ENCODE results near the gene ERN2.
"Not testable (repeated sequence)": the region's sequence is repeated elsewhere in the genome, so short reads cannot be mapped to it uniquely, and the experiment has no call there.

Gene ERN2

DNA sequence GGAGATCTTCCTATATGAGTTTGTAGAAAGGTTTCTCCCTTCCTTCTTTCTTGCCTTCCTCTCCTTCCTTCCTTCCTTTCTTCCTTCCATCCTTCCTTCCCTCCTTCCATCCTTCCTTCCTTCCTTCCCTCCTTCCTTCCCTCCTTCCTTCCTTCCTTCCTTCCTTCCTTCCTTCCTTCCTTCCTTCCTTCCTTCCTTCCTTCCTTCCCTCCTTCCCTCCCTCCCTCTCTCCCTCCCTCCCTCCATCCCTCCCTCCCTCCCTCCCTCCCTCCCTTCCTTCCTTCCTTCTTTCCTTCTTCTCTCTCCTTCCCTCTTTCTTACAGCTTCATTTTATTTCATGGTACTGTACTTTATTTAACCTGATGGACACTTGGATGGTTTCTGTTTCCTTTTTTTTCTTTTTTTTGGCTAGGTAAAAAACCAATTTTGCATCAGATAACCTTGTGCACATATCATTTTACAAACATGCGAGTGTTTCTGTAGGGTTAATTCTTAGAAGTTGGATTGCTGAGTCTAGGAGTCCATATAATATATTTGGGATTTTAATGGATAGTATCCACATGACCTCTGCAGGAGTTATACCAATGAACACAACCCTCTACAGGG, 24.5 kb upstream of the ERN2 start:
- not testable (repeated sequence) for H3K27me3 ChIP-seq (ENCODE audit: insufficient read depth, low read length)

DNA sequence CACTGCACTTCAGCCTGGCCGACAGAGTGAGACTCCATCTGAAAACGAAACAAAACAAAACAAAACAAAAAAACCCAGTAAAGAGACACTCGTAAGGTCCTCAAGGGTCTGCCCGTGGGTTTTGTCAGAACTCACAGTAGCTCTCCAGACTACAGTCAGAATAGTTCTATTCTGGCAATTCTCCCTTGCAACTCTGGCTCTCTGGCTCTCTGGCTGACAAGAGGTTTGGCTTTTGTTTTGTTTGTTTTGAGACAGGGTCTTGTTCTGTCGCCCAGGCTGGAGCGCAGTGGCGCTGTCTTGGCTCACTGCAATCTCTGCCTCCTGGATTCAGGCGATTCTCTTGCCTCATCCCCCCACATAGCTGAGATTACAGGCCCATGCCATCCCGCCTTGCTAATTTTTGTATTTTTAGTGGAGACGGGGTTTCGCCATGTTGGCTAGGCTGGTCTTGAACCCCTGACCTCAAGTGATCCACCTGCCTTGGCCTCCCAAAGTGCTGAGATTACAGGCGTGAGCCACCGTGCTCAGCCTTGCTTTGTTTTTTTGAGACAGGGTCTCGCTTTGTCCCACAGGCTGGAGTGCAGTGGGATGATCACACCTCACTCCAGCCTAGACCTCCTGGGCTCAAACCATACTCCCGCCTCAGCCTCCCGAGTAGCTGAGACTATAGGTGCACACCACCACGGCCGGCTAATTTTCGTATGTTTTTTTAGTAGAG, 21.3 kb upstream of the ERN2 start:
- H3K27me3 ChIP-seq (ENCODE audit: insufficient read depth, low read length): no peaks in the 10 kb centered on the region
- no peaks in the 10 kb centered on the region for H3K9me3 ChIP-seq (ENCODE audit: low read length)
- no peak overlapping the region for H2AFZ ChIP-seq (ENCODE audit: low read depth, low read length)
- no peak overlapping the region for H3K4me3 ChIP-seq (ENCODE audit: low read length)
- H3K36me3 ChIP-seq (ENCODE audit: insufficient read depth, low read length): no peaks in the 10 kb centered on the region
- no peaks in the 10 kb centered on the region for H3K4me1 ChIP-seq (ENCODE audit: insufficient read depth, low read length)

More for the DNA sequence above, 24.5 kb upstream of the ERN2 start:
- not testable (repeated sequence) for H3K4me3 ChIP-seq (ENCODE audit: low read length); H3K4me1 ChIP-seq (ENCODE audit: insufficient read depth, low read length); H3K36me3 ChIP-seq (ENCODE audit: insufficient read depth, low read length); H2AFZ ChIP-seq (ENCODE audit: low read depth, low read length); H3K9me3 ChIP-seq (ENCODE audit: low read length)

DNA sequence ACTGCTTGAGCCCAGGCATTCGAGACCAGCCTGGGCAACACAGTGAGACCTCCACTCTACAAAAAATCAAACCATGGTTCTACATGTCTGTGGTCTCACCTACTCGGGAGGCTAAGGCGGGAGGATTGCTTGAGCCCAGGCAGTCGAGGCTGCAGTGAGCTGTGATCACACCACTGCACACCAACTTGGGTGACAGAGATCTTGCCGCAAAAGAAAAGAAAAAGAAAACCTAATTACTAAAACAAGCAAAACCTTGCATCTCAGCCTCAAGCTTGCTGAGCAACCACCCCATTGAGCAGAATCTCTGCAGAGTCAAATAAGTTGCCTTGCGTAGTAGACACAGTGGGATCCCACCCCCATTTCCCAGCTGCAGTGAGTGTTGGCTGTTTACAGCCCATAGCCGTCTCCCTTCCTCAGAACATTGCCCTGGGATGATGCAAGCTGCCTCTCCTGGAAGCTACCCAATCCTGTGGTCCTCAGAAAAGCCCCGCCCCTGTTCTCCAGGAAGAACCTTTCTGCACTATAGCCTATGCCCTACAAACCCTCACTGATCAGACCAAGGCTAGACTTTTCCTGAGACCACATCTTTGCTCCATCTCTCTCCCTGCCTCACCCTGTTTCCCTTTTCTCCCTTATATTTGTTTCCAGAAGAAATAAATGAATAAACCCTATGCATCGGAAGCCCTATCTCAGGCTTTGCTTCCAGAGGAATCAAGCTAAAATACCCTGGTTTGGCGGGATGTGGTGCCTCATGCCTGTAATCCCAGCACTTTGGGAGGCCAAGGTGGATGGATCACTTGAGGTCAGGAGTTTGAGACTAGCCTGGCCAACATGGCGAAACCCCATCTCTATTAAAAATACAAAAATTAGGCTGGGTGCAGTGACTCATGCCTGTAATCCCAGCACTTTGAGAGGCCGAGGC, 16.7 kb upstream of the ERN2 start:
- Histone ChIP-seq H2AFZ (ENCODE audit: low read depth, low read length) (no peak overlapping the region), H3K4me3 (ENCODE audit: low read length) (no peak overlapping the region), H3K27me3 (ENCODE audit: insufficient read depth, low read length) (no peaks in the 10 kb centered on the region), H3K4me1 (ENCODE audit: insufficient read depth, low read length) (no peaks in the 10 kb centered on the region), H3K36me3 (ENCODE audit: insufficient read depth, low read length) (no peaks in the 10 kb centered on the region), H3K9me3 (ENCODE audit: low read length) (no peaks in the 10 kb centered on the region)

DNA sequence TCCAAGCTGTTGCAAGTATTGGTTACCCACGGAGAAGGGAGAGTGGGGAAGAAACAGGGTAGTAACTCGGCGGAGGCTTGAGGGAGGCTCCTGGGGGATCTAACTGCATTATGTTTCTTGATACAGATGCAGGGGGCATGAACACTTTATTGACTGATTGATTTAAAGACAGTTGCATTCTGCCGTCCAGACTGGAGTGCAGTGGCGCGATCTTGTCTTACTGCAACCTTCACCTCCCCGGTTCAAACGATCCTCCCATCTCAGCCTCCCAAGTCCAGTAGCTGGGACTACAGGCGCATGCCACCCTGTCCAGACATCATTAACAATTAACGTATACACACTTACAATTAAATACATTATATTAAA, 15.1 kb upstream of the ERN2 start:
- peak overlapping the region; percentile 7 for H2AFZ ChIP-seq (ENCODE audit: low read depth, low read length)
- no peaks in the 10 kb centered on the region for H3K36me3 ChIP-seq (ENCODE audit: insufficient read depth, low read length)
- H3K27me3 ChIP-seq (ENCODE audit: insufficient read depth, low read length): no peaks in the 10 kb centered on the region
- H3K9me3 ChIP-seq (ENCODE audit: low read length): no peaks in the 10 kb centered on the region
- no peak overlapping the region for H3K4me3 ChIP-seq (ENCODE audit: low read length)
- H3K4me1 ChIP-seq (ENCODE audit: insufficient read depth, low read length): no peaks in the 10 kb centered on the region

DNA sequence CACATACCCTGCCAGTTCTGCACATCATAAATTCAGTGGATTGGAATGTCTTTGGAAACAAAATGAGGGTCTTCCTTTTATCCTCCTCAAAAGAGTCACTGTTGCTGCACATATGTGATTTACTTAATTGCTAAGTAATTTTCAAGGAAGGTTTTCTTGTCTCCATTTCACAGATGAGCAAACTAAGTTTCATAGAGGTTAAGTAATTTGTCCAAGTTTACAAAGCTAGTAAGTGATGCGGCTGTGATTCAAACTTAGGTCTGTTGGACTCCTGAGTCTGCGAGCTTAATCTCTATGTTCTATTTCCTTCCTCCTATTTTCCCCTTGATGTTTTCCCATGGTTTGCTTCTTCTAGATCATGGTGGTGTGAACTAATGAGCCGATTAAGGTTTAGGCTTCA, 13.7 kb upstream of the ERN2 start:
- Histone ChIP-seq H3K27me3 (ENCODE audit: insufficient read depth, low read length) (no peaks in the 10 kb centered on the region), H3K4me3 (ENCODE audit: low read length) (no peak overlapping the region)

DNA sequence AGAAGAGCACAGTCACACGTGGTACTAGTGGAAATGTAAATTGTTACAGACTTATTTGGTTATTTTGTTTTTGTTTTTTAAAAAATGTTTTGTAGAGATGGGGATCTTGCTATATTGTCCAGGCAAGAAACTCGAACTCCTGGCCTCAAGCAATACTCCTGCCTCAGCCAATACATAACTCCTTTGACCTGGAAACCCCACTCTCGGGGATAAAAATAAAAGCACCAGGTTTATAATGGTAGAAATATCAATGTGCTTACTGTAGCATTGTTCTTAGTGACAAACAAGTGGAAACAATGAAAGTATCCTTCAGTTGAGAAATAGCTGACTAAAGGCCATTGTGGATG, 11.7 kb upstream of the ERN2 start:
- H2AFZ ChIP-seq (ENCODE audit: low read depth, low read length): no peak overlapping the region
- no peaks in the 10 kb centered on the region for H3K27me3 ChIP-seq (ENCODE audit: insufficient read depth, low read length)
- H3K4me3 ChIP-seq (ENCODE audit: low read length): no peak overlapping the region
- H3K4me1 ChIP-seq (ENCODE audit: insufficient read depth, low read length): no peaks in the 10 kb centered on the region
- no peaks in the 10 kb centered on the region for H3K9me3 ChIP-seq (ENCODE audit: low read length)
- H3K36me3 ChIP-seq (ENCODE audit: insufficient read depth, low read length): no peaks in the 10 kb centered on the region

More for the DNA sequence above, 13.7 kb upstream of the ERN2 start:
- Histone ChIP-seq H3K4me1 (ENCODE audit: insufficient read depth, low read length) (no peaks in the 10 kb centered on the region), H3K36me3 (ENCODE audit: insufficient read depth, low read length) (no peaks in the 10 kb centered on the region), H2AFZ (ENCODE audit: low read depth, low read length) (no peak overlapping the region), H3K9me3 (ENCODE audit: low read length) (no peaks in the 10 kb centered on the region)

DNA sequence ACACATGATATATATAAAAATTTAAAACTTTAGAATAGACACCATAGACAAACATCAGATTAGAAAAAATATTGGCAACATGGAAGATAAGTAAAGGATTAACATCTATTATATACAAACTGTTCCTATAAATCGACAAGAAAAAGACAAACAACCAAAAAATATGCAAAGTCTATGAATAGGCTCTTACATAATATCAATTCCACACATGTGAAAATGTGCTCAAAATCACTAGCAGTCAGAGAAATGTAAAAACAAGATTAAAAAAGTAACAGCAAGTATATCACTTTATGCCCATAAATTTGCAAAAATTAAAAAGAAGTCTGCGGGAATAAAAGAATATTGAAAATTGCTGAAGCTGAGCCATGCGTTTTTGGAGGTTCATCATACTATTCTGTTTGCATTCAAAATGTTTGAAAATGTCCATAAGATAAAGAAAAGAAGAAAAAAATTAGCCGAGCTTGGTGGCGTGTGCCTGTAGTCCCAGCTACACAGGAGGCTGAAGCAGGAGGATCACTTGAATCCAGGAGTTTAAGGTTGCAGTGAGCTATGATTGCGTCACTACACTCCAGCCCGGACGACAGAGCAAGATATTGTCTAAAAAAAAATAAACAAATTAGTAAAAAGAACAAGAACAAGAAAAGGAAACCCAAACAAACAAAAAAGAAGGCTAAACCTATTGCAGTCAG, 11.2 kb upstream of the ERN2 start:
- Histone ChIP-seq H3K9me3 (ENCODE audit: low read length) (no peaks in the 10 kb centered on the region), H2AFZ (ENCODE audit: low read depth, low read length) (no peak overlapping the region), H3K36me3 (ENCODE audit: insufficient read depth, low read length) (no peaks in the 10 kb centered on the region), H3K4me3 (ENCODE audit: low read length) (no peak overlapping the region), H3K27me3 (ENCODE audit: insufficient read depth, low read length) (no peaks in the 10 kb centered on the region), H3K4me1 (ENCODE audit: insufficient read depth, low read length) (no peaks in the 10 kb centered on the region)

DNA sequence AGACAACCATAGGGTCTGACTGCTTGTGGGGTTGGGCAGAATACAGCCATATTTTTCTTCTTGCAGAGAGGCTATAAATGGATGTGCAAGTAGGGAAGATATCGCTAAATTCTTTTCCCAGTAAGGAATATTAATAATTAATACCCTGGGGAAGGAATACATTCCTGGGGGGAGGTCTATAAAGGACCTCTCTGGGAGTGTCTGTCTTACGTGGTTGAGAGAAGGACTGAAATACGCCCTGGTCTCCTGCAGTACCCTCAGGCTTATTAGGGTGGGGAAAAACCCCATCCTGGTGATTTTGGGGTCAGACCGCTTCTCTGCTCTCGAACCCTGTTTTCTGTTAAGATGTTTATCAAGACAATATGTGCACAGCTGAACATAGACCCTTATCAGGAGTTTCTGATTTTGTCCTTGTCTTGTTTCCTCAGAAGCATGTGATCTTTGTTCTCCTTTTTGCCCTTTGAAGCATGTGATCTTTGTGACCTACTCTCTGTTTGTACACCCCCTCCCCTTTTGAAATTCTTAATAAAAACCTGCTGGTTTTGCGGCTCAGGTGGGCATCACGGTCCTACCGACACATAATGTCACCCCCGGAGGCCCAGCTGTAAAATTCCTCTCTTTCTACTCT, 9.7 kb upstream of the ERN2 start:
- not testable (repeated sequence) for H3K4me3 ChIP-seq (ENCODE audit: low read length); H3K9me3 ChIP-seq (ENCODE audit: low read length); H2AFZ ChIP-seq (ENCODE audit: low read depth, low read length); H3K27me3 ChIP-seq (ENCODE audit: insufficient read depth, low read length); H3K4me1 ChIP-seq (ENCODE audit: insufficient read depth, low read length); H3K36me3 ChIP-seq (ENCODE audit: insufficient read depth, low read length)

DNA sequence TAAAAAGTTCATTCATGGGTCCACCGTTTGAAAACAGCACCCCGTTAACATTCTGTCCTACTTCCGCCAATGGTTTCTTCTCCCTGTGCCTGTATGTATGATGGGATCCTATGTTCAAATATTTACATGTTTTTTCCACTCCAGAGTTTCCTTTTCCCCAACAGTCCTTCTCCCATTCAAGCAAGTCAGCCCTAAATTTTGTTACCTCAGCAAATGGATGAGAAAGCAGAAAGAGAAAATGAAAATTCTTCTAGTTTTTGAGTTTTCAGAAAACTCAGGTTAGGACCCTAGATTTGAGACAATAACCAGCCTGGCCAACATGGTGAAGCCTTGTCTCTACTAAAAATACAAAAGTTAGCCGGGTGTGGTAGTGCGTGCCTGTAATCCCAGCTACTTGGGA, 3.5 kb upstream of the ERN2 start:
- H3K9me3 ChIP-seq (ENCODE audit: low read length): no peaks in the 10 kb centered on the region
- H3K4me3 ChIP-seq (ENCODE audit: low read length): no peak overlapping the region
- no peaks in the 10 kb centered on the region for H3K36me3 ChIP-seq (ENCODE audit: insufficient read depth, low read length)
- no peaks in the 10 kb centered on the region for H3K4me1 ChIP-seq (ENCODE audit: insufficient read depth, low read length)
- H3K27me3 ChIP-seq (ENCODE audit: insufficient read depth, low read length): peaks cover 33% of the 10 kb centered on the region
- no peak overlapping the region for H2AFZ ChIP-seq (ENCODE audit: low read depth, low read length)

DNA sequence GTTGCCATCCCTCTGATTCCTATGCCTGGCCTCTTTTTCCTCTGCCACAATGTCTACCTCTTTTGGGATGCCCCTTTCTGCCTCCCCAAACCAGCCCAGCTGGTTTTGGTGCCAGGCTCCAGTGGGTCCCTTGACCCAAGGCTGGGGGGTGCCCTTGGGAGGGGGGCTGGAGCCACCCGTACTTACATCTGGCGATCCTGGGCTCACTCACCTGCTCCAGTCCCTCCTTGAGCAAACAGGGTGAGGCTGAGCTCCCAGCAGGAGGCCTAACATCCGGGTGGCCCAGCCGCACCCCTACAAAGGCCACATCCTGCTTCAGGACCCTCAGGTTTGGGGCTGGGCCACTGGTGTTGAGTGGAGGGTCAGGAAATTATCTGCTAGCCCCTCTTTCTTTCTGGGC, 1.2 kb downstream of the ERN2 start:
- H3K27me3 ChIP-seq (ENCODE audit: insufficient read depth, low read length): peaks cover 33% of the 10 kb centered on the region
- H3K4me3 ChIP-seq (ENCODE audit: low read length): no peak overlapping the region
- H3K36me3 ChIP-seq (ENCODE audit: insufficient read depth, low read length): no peaks in the 10 kb centered on the region
- no peak overlapping the region for H2AFZ ChIP-seq (ENCODE audit: low read depth, low read length)
- H3K9me3 ChIP-seq (ENCODE audit: low read length): no peaks in the 10 kb centered on the region
- no peaks in the 10 kb centered on the region for H3K4me1 ChIP-seq (ENCODE audit: insufficient read depth, low read length)

DNA sequence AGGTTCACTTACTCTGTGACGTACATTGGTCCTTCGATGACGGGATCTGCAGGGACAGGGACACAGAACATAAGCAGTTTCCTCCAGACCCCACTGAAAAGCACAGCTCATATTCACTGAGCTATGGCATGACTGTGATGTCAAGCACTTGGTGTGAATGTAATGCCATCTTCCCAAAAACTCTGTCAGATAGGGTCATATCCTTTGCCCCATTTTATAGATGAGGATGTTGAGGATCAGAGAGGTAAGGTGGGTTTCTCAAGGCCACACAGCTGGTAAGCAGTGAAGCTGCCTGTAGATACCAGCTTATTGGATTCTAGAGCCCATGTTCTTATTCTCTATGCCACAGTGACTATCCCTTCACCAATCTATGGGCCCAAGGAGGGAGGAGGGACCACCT, 2.5 kb downstream of the ERN2 start:
- H3K36me3 ChIP-seq (ENCODE audit: insufficient read depth, low read length): no peaks in the 10 kb centered on the region
- no peaks in the 10 kb centered on the region for H3K4me1 ChIP-seq (ENCODE audit: insufficient read depth, low read length)
- H3K9me3 ChIP-seq (ENCODE audit: low read length): no peaks in the 10 kb centered on the region
- H3K27me3 ChIP-seq (ENCODE audit: insufficient read depth, low read length): peaks cover 33% of the 10 kb centered on the region
- H3K4me3 ChIP-seq (ENCODE audit: low read length): no peak overlapping the region
- no peak overlapping the region for H2AFZ ChIP-seq (ENCODE audit: low read depth, low read length)

DNA sequence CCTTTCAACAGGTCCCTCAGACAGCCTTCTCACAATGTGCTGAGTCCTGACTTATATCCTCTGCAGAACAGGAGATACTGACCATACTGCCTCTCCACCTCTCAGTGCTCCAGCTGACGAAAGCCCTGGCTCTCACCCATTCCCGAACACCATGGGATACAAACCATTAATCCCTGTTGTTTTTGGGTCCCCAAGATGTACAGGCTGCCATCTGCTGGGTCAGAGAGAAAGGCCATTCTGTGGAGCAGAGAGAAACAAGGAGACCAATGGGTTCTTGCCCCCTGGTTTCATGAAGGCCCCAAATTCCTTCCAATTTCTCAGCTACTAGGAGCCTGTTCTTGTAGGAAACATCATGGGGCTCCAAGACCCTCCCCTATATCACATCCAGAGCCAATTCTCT, 3.0 kb downstream of the ERN2 start:
- Histone ChIP-seq H2AFZ (ENCODE audit: low read depth, low read length) (no peak overlapping the region), H3K9me3 (ENCODE audit: low read length) (no peaks in the 10 kb centered on the region), H3K27me3 (ENCODE audit: insufficient read depth, low read length) (peaks cover 33% of the 10 kb centered on the region), H3K36me3 (ENCODE audit: insufficient read depth, low read length) (no peaks in the 10 kb centered on the region), H3K4me3 (ENCODE audit: low read length) (no peak overlapping the region), H3K4me1 (ENCODE audit: insufficient read depth, low read length) (no peaks in the 10 kb centered on the region)

DNA sequence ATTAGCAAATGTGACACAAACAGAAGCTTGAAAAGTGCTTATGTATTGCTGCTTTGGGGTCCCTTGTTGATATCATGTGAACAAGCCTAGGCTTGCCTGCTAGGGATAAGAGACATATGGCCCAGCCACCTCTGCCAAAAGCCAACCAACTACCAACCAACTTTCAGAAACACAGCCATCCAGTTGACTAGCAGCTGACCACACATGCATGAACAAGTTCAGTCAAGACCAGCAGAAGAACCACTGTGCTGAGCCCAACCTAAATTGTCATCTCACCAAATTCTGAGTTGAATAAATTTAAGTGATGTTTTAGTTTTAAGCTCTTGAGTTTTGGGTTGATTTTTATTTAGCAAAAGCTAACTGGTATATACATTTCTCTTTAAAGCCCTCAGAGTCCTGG, 3.5 kb downstream of the ERN2 start:
- Histone ChIP-seq H3K9me3 (ENCODE audit: low read length) (no peaks in the 10 kb centered on the region), H3K4me3 (ENCODE audit: low read length) (no peak overlapping the region), H2AFZ (ENCODE audit: low read depth, low read length) (no peak overlapping the region), H3K4me1 (ENCODE audit: insufficient read depth, low read length) (no peaks in the 10 kb centered on the region), H3K36me3 (ENCODE audit: insufficient read depth, low read length) (no peaks in the 10 kb centered on the region), H3K27me3 (ENCODE audit: insufficient read depth, low read length) (peaks cover 32% of the 10 kb centered on the region)
